Lung (tissue), 12 donors: ENCODE data around the gene CABP4. TPM values are rescaled to one million over a fixed set of nuclear protein-coding genes. Genes with fewer than 3 reads are reported as not detected.

ENCODE experiments used
- ATAC-seq: fragments of 200-7000 bp; cut with Tn5 transposase; one replicate; pipeline ENCODE4 v1.9.1; 2020; ENCODE audit warnings: moderate number of reproducible peaks; ENCODE audit not compliant: insufficient read depth, low FRiP score
- DNase-seq, 3 donors: peaks; one replicate each; pipeline ENCODE4 v3.0.0-alpha.2; 2013 to 2017
- H3K27ac ChIP-seq, 2 donors: one replicate each; pipeline ENCODE4 v1.5.1; 2013; ENCODE audit warnings: mild to moderate bottlenecking in 2 of 2, moderate library complexity in 2 of 2, control low read depth in 1 of 2, inconsistent platforms in 1 of 2, low read depth in 1 of 2, low read length in 1 of 2
- H3K27me3 ChIP-seq, 3 donors: one replicate each; pipeline ENCODE4 v1.5.1; 2013; ENCODE audit warnings: low read length in 2 of 3; ENCODE audit not compliant: control insufficient read depth in 3 of 3, insufficient read depth in 3 of 3
- H3K36me3 ChIP-seq, 4 donors: one replicate each; pipeline ENCODE4 v1.5.1; 2013; ENCODE audit warnings: low read length in 4 of 4, mild to moderate bottlenecking in 1 of 4, moderate library complexity in 1 of 4; ENCODE audit not compliant: control insufficient read depth in 4 of 4, insufficient read depth in 4 of 4
- H3K4me1 ChIP-seq, 5 donors: one replicate each; pipeline ENCODE4 v1.5.1; 2013; ENCODE audit warnings: low read length in 5 of 5, mild to moderate bottlenecking in 2 of 5, moderate library complexity in 1 of 5; ENCODE audit not compliant: control insufficient read depth in 5 of 5, insufficient read depth in 5 of 5
- H3K4me3 ChIP-seq: one replicate; pipeline ENCODE4 v1.5.1; 2013; ENCODE audit warnings: mild to moderate bottlenecking, control low read depth, moderate library complexity
- H3K9ac ChIP-seq, 2 donors: one replicate each; pipeline ENCODE4 v1.5.1; 2013; ENCODE audit warnings: low read length in 2 of 2, control low read depth in 1 of 2; ENCODE audit not compliant: insufficient read depth in 1 of 2
- H3K9me3 ChIP-seq, 4 donors: one replicate each; pipeline ENCODE4 v1.5.1; 2013; ENCODE audit warnings: low read length in 3 of 4, mild to moderate bottlenecking in 1 of 4, moderate library complexity in 1 of 4; ENCODE audit not compliant: control insufficient read depth in 4 of 4, insufficient read depth in 3 of 4
- WGBS, 2 donors: extraction: QIAGEN DNeasy Blood & Tissue Kit; methylation state at CpG; one replicate each; pipeline ENCODE4 v1.1.7; 2013; 5-methylcytosine and 5-hydroxymethylcytosine counted together
- polyA plus RNA-seq, 2 donors: library from polyadenylated mRNA; stranded (reverse); fragments of 200-250 nt; gene quantifications; one replicate each; pipeline ENCODE4 v1.2.1, GENCODE V29; 2013
- total RNA-seq, 2 donors: library from RNA; depleted of rRNA in 1 of 2; stranded (reverse); fragments of >200 nt in 1 of 2; gene quantifications; one replicate each; pipeline ENCODE4 v1.2.1, GENCODE V29; 2014 to 2021
- TF ChIP-seq, protein P1 (sequence below): IDR thresholded peaks from 2 replicates; pipeline ENCODE4 v1.5.1; 2012; ENCODE audit warnings: mild to moderate bottlenecking; ENCODE audit errors: control extremely low read depth, extremely low read depth
- donor health status: control.
- donor health status: control.
- donor health status: Bipolar disorder and iron deficiency.
- donor health status: healthy.
- donor health status: DM: yes; HTN: yes; CAD: no.

The CABP4 gene
- total and polyA plus RNA-seq, 4 donors: 0.96 to 5.3 (median 2.3) TPM

DNA sequence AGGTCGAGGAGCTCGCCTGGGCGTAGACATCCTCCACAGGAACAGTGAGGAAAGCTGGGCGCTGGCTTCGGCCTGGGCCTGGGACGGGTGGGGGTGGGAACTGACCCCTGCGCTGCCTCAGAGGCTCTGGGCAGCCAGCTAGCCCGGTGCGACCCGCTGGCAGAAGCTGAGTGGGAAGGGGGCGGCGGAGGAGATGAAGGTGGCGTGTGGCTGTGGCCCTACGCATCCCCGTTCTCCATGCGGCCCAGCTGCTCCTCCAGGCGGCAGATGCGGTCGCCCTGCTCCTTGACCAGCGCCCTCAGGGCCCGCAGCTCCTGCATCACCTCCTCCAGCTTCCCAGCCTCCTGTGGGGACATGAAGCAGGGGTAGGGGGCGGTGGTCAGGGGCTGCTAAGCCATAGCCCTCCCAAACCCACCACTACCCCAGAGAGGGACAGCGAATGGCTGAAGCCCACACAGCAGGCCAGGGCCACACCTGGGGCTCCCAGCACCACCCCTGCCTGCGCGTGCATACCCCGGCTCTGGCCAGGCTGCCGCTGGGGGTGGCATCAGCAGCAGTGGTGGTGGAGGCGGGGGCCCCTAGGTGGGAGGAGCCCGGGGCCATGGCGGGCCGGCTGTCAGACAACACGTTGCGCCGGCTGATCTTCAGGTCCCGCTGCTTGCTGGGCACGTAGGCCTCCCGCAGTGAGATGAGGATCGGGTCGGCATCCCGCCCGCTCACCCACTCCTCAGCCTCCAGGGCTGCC, 16.8 kb upstream of the CABP4 start:
- DNase-seq: no peak
- Histone ChIP-seq H3K9ac (no peak overlapping the region), H3K36me3 (peaks cover 0 to 69% (median 9%) of the 10 kb centered on the region in 4 donors), H3K27me3 (no peaks in the 10 kb centered on the region), H3K4me1 (peaks cover 0 to 7% (median 3%) of the 10 kb centered on the region in 5 donors), H3K9me3 (no peaks in the 10 kb centered on the region), H3K27ac (no peak overlapping the region), H3K4me3 (no peak overlapping the region)
- WGBS, 2 donors: 84 to 86% methylated on average over 34 to 41 of the region's 41 CpGs
- no peak for ATAC-seq
- TF ChIP-seq, protein P1, sequence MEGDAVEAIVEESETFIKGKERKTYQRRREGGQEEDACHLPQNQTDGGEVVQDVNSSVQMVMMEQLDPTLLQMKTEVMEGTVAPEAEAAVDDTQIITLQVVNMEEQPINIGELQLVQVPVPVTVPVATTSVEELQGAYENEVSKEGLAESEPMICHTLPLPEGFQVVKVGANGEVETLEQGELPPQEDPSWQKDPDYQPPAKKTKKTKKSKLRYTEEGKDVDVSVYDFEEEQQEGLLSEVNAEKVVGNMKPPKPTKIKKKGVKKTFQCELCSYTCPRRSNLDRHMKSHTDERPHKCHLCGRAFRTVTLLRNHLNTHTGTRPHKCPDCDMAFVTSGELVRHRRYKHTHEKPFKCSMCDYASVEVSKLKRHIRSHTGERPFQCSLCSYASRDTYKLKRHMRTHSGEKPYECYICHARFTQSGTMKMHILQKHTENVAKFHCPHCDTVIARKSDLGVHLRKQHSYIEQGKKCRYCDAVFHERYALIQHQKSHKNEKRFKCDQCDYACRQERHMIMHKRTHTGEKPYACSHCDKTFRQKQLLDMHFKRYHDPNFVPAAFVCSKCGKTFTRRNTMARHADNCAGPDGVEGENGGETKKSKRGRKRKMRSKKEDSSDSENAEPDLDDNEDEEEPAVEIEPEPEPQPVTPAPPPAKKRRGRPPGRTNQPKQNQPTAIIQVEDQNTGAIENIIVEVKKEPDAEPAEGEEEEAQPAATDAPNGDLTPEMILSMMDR: no peak

DNA sequence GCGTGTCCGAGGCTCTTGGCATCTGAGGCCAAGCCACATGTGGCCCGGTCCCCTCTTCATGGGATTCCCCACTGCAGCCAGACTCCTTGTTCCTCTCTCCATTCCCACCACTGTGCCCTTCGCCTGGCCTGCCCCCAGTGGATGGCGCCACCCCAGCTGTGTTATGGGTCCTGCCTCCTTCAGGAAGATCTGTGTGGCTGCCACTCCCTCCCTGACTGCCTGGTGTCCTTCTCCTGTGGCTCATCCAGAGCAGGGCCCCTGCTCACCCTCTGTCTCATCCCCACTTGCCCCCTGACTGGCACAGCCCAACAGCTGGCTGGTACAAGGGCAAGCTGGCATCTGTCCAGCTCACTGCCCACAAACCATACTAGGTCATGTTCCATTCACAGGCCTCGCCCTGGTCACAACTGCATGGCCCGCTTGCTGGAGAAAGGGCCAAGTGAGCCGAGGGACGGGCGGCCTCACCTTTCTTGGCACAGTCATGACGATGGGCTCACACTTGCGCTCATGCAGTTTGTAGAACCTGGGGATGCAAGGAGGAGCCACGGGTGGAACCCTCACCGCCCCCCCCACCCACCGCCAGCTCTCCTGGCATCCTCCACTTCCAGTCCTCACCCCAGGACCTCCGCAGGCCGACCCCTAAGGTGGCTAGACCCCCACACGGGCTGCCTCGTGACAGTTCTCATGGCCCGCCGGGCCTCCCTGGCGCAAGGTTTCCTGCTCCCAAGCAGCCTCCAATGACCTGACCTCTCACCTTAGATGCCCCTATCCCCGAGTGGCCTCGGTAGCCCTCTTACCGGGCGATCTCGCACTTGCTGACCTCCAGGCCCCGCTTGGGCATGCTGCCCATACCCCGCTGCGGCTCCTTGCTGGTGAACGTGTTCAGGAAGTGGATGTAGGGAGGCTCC, 15.6 kb upstream of the CABP4 start:
- peaks cover 0 to 57% (median 5%) of the 10 kb centered on the region in 4 donors for H3K36me3 ChIP-seq
- H3K27ac ChIP-seq: peak overlapping the region; percentile 15 to 17
- DNase-seq: no peak
- H3K9ac ChIP-seq: no peak overlapping the region
- H3K4me1 ChIP-seq: peaks cover 0 to 7% (median 3%) of the 10 kb centered on the region in 5 donors
- TF ChIP-seq, protein P1: no peak
- no peaks in the 10 kb centered on the region for H3K9me3 ChIP-seq
- no peak for ATAC-seq
- H3K4me3 ChIP-seq: no peak overlapping the region
- 61 to 66% methylated on average over 31 of the region's 31 CpGs for WGBS, 2 donors
- no peaks in the 10 kb centered on the region for H3K27me3 ChIP-seq

DNA sequence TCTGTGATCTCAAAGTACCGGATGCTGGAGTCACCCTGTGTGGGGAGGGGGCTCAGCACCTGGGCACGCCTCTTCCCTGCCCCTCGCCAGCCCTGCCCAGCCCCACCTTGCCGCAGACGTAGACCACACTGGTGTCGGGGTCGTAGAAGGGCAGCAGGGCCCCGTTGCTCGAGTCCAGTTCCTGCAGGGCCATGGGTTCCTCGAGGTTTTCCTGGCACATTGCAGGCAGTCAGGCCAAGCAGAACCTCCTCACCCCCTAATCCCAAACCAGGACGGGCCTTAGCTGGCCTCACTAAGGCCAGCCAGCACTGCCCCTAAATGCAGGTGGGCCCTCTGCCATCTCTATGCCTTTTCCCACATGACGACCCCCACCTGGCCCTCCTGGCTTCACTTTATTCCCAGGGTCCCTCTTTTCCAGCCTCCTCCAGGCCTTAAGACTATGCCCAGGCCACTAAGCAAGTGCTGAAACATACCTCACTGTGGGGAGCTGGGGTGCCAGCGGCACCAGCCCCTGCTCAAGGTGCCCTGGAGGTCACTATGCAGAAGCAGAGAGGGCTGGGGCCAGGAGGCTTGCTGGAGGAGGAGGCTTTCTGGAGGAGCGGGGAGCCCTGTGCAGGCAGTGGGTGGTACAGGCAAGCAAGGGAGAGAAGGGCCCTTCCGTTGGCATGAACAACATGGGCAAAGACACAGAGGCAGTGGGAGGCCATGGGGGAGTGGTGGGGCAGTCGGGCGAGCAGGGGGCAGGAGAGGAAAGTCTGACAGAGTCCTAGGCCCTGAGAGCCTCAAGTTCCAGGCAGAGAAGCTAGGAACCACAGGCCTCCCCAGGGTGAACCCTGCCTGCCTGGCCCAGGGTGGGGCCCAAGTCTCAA, 14.7 kb upstream of the CABP4 start:
- peaks cover 0 to 48% (median 3%) of the 10 kb centered on the region in 4 donors for H3K36me3 ChIP-seq
- 68 to 70% methylated on average over 15 to 17 of the region's 17 CpGs for WGBS, 2 donors

More for the DNA sequence above, 14.7 kb upstream of the CABP4 start:
- H3K4me3 ChIP-seq: no peak overlapping the region
- DNase-seq: no peak
- peaks cover 0 to 7% (median 3%) of the 10 kb centered on the region in 5 donors for H3K4me1 ChIP-seq
- peak overlapping the region; percentile 17 to 27 for H3K27ac ChIP-seq
- TF ChIP-seq, protein P1: no peak
- no peak for ATAC-seq
- H3K27me3 ChIP-seq: no peaks in the 10 kb centered on the region
- H3K9ac ChIP-seq: no peak overlapping the region
- no peaks in the 10 kb centered on the region for H3K9me3 ChIP-seq
